HG03520 (cell line): ENCODE data around the gene ASTN1.

Experiments
- ATAC-seq: cut with Tn5 transposase; IDR thresholded peaks from one replicate; pipeline ENCODE4 v1.9.1; 2021; ENCODE audit warnings: mild to moderate bottlenecking, moderate library complexity; ENCODE audit not compliant: unreplicated experiment

Gene ASTN1

DNA sequence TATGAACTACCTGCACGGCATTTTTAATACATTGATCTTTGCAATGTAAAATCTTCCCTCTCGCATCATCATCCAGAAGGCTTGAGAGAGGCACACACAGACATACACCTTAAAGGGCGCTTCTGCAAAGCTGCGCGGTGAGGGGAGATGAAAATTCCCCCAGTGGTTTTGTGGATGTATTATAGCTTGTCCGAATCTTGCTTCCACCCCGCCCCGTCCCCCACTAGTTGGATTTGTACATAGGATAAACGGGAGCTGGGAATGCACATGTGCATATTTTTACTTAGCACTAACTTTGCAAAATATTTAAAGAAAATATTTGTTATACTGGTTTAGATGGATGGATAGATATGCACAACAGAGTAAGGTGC lies 542 bp upstream of the ASTN1 start:
- ATAC-seq = no peak

- no peak for ATAC-seq
These were observed 600 bp downstream of the ASTN1 start for GRCh38 chr1:177163844-177164379.

- ATAC-seq = no peak
These were observed 2.3 kb downstream of the ASTN1 start for GRCh38 chr1:177162243-177162642.

DNA sequence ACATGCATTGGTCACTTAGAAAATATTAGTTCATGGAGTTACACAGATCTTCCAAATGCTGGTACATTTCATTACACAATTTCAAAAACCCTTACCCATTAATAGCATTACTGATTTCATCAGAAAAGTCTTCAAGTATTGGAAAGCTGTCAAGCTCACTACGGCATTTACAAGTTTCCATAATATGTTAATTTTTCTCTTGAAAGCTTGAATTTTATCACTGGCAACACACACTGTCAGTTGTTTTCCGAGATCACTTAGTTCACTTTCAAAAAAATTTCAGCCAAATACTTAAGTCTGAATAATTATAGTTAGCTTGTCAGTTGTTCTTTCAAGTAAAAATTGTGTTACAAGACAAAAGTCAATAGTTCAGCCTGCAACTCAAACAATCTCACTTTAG lies 18.0 kb downstream of the ASTN1 start:
- ATAC-seq = no peak

- no peak for ATAC-seq
These were observed 19.1 kb downstream of the ASTN1 start for GRCh38 chr1:177145106-177146070.

GRCh38 chr1:177142791-177143271 lies 21.7 kb downstream of the ASTN1 start:
- no peak for ATAC-seq

DNA sequence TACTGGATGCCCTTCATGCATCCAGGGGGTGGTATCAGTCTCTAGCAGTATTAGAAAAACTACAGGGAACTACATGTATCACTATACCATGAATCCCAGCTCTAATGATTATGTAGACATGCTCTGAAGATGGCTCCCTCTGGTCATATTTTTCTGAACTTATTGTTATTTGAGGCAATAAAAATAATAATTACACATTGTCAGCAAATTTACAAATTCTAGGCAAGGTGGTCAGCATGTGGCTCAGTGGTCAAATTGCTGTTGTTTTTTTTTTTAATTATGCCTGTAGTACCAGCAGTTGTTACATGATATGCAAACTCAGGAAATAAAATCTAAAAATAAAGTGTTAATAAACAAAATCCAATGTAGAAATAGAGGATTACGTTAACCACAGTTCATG lies 22.5 kb downstream of the ASTN1 start:
- ATAC-seq = no peak

GRCh38 chr1:177138347-177138746 lies 26.2 kb downstream of the ASTN1 start:
- ATAC-seq = no peak

GRCh38 chr1:177137814-177138213 lies 26.7 kb downstream of the ASTN1 start:
- ATAC-seq = no peak

- ATAC-seq = no peak
These were observed 29.3 kb downstream of the ASTN1 start for GRCh38 chr1:177135250-177135649.

DNA sequence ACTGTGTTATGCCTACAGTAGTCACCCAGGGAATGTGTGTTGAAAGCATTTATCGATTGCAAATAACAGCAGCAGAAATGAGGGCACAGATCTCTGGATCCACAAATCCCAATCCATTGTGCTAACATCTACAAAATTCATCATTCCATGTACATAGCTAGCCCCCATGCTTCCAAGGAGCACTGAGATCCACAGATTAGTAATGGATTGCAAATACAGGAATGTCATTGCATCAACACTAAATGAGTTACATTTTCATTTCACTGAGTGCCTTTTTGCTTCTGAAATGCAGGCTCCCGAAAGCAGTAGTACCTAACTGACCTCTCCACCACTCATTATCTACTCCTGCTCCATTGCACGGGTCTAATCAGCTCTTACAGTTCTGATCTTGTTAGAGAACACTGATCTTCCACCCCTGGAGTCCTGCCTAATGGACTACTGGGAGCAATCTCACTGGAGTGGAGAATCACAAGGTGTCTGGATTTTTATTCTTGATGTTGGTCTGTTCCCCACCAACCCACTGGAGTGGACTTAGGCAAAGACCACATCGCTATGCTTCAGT lies 30.5 kb downstream of the ASTN1 start:
- no peak for ATAC-seq

- ATAC-seq = no peak
These were observed 32.4 kb downstream of the ASTN1 start for GRCh38 chr1:177132141-177132540.

DNA sequence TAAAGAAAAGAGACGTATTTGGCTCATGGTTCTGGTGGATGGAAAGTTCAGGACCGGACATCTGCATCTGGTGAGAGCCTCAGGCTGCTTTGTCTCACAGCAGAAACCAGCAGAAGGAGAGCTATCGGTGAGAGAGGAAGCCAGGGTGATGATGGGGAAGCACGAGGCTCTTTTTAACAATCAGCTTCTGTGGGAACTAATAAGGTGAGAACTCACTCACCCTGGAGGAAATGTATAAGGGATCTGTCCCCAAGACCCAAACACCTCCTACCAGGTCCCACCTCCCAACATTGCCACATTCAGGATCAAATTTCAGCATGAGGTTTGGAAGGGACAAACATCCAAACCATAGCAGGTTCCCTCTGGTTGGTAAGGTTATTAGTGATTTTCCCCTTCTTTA lies 32.8 kb downstream of the ASTN1 start:
- ATAC-seq = no peak

DNA sequence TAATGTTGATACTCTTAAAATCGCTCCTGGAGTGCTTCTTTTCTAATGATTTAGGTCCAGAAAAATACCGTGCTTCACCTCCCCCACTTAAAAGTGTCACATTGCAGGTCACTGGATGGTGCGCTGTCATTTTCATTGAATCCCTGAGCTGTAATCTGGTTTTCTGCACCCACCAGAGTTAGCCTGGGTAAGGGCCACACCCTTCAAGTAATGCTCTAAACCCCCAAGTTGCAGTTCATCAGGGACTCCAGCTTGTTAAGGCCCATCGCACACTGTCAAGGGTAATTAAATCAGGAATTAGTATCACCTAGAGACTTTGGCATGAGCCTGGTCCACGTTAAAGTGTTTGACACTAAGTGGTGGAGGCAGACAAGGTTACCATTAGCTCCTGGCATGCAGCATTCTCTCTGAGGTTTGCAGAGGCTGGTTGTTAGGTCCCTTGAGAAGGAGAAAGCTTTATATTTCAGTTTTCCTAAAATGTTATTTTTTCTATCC lies 34.0 kb downstream of the ASTN1 start:
- no peak for ATAC-seq

- no peak for ATAC-seq
These were observed 35.7 kb downstream of the ASTN1 start for GRCh38 chr1:177128665-177129281.

DNA sequence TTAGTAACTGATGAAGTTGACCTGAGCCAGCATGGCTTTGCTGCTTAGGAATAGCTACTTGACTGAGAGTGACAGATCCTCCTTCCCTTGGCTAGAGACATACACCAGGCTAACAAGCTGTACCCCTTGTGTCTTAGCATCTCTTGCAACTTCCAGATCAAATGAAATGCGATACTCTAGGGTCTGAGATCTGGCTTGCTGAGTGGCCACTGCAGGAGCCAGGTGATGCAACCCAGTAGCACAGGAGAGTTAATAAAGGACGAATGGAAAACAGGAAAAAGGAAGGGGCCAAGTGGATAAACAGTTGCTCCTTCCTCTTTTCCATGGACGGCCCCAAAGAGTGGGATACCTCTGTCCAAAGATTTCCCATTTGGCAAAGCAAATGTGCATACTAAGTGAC lies 38.2 kb downstream of the ASTN1 start:
- ATAC-seq = no peak

DNA sequence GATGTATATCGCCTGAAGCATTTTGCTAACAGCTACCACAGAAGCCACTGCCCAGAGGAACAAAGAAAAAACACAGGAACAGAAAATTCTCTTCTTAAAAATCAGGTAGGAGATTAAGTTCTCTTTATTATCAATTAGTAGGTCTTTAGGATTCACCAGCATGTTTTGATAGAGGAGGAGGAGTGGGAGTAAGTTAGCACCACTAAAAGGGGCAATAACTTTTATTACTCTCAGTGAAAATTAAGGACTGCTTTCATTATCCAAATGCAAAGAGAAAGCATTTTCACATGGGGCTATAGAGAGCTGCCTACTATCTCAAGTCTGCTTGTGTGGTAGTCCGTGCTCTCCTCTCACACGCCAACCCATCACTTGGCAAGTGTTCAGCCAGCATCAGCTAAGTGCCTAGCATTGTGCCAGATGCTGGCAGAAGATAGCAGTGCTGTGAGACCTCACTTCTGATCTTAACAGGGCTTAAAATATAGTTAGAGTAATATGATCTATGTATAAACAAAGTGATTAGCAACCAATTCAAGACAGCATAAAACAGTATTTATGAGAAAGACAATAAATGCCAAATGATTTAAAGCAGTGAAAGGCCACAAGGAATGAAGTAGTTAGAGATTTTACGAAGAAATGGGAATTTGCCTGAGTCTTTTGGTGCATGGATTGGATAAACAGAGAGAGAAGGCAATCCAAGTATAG lies 39.8 kb downstream of the ASTN1 start:
- ATAC-seq = no peak

DNA sequence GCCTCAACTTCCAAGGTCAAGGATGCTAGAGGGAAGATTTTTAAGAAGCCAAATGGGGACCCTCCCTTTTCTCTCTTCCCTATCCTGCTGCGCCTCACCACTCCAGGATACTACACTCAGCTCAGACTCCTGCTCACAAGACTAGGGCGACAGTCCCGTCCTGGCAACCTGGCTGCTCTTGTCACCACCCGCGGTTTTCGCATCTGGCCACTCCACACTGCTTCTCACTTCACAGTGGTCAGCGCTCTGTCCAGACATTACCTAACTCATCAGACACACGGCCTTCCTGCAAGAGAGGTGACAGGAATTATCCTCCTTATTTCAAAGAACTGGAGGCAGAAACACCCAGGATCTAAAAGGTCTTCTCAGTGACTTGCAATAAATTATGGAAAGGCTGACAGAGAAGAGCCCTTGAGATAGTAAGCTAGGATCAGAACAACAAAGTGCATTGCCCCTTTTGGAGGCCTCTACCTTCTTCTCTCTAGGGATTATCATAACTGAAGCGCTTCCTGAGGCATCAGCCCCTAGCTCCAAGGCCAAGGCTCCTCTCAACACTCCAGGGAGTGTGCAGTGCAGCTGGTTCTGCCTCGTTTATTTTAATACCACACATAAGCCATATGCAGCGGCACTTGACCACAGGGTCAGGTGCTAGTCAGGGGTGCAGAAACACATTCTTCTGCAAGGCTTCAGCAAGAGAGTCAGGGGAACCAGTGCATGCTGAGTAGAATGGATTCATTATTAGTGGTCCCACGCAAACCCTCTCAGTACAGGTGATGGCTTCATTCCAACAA lies 41.9 kb downstream of the ASTN1 start:
- no peak for ATAC-seq

GRCh38 chr1:177119311-177119710 lies 45.2 kb downstream of the ASTN1 start:
- ATAC-seq = no peak

DNA sequence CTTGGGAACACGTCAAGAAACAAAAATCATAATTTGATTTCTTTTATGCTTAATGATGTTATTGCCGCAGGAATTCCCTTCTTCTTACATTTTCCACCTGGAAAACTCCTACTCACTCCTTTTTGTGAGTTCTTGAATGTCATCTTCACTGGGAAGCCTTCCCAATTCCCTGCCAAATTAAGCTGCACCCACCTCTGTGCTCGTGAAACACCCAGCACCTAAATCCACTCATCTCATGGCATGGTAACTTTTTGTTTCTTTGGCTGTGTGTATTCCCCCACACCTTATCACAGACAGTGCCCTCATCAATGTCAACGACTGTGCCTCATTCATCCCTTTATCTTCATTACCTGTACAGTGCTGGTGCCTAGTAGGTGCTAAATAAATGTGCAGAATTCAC lies 45.6 kb downstream of the ASTN1 start:
- no peak for ATAC-seq
